Tibial nerve (tissue), 3 donors: ENCODE measurements around the gene MCC.

Experiments used
- CTCF ChIP-seq, 5 experiments: fragments of 200-600 bp in 3 of 5; fragments of 450-650 bp in 2 of 5; sonication (generic) in 3 of 5; IDR thresholded peaks; one replicate each; pipeline ENCODE4 v1.5.1; 2016 to 2019; ENCODE audit warnings: antibody characterized with exemption in 5 of 5, mild to moderate bottlenecking in 3 of 5, moderate library complexity in 2 of 5
- POLR2A ChIP-seq, 2 donors: fragments of 450-650 bp; IDR thresholded peaks; one replicate each; pipeline ENCODE4 v1.6.1; 2017; ENCODE audit warnings: antibody characterized with exemption in 2 of 2, mild to moderate bottlenecking in 2 of 2, moderate library complexity in 2 of 2

GRCh38 chr5:113217619-113218184 lies 270.6 kb downstream of the MCC start:
- TF ChIP-seq POLR2A (IDR thresholded peaks at IDR 0.05) = no peak
- no peak for TF ChIP-seq CTCF (IDR thresholded peaks at IDR 0.05)
